Upper lobe of left lung (tissue), 4 donors: Measurements from ENCODE around the gene SECISBP2L.

Source experiments
- CTCF ChIP-seq, 6 experiments: fragments of 450-650 bp in 4 of 6; fragments of 200-600 bp in 2 of 6; sonication (generic) in 2 of 6; IDR thresholded peaks; one replicate each; pipeline ENCODE4 v1.5.1; 2016 to 2019; ENCODE audit warnings: antibody characterized with exemption in 6 of 6
- POLR2A ChIP-seq, 4 donors: fragments of 450-650 bp; IDR thresholded peaks; one replicate each; pipeline ENCODE4 v1.5.1; 2016 to 2017; ENCODE audit warnings: antibody characterized with exemption in 4 of 4, mild to moderate bottlenecking in 2 of 4

GRCh38 chr15:49052662-49053061 lies 6.4 kb upstream of the SECISBP2L start:
- TF ChIP-seq POLR2A (IDR thresholded peaks at IDR 0.05) (no peak), CTCF (IDR thresholded peaks at IDR 0.05) (no peak)
